IMR-90 (cell line): Measurements from ENCODE around the gene MAML1. TPM values are rescaled to one million over a fixed set of nuclear protein-coding genes. Genes with fewer than 3 reads are reported as not detected.

Experiments
- ATAC-seq: fragments of 200-7000 bp; cut with Tn5 transposase; 2 replicates; pipeline ENCODE4 v1.9.1; 2020; ENCODE audit warnings: low read depth, mild to moderate bottlenecking, moderate library complexity
- BruUV-seq: library from RNA; stranded (reverse); fragments of 400-500 nt; replicated peaks from 2 replicates; lab custom pipeline; 2021; lab: Mats Ljungman, UMichigan
- CTCF ChIA-PET: fragments of 300-600 bp; formaldehyde crosslinking; extraction: SDS; loops from one replicate; lab custom pipeline; 2021; ENCODE audit warnings: antibody characterized with exemption; lab: Yijun Ruan, JAX
- POLR2A ChIA-PET: fragments of 300-600 bp; sonication (Branson Sonifier 250); formaldehyde crosslinking; loops from one replicate; lab custom pipeline; 2022; ENCODE audit warnings: antibody characterized with exemption; ENCODE audit not compliant: unreplicated experiment; lab: Charles Lee
- DNase-seq: peaks from one replicate; pipeline ENCODE4 v3.0.0; 2013
- H2AFZ ChIP-seq: replicated peaks from 2 replicates; pipeline ENCODE3; 2013; ENCODE audit warnings: low read length, mild to moderate bottlenecking; ENCODE audit not compliant: poor library complexity
- H2AK5ac ChIP-seq: 2 replicates; pipeline ENCODE4 v1.6.1; 2013; ENCODE audit warnings: low read depth, low read length, inconsistent platforms
- H2AK9ac ChIP-seq: replicated peaks from 2 replicates; pipeline ENCODE3; 2013; ENCODE audit warnings: mild to moderate bottlenecking, low read depth, low read length, moderate library complexity; ENCODE audit not compliant: poor library complexity
- H2BK120ac ChIP-seq: 2 replicates; pipeline ENCODE4 v1.6.1; 2013; ENCODE audit warnings: low read depth, low read length, inconsistent platforms
- H2BK15ac ChIP-seq: 3 replicates; pipeline ENCODE4 v1.6.1; 2013; ENCODE audit warnings: low read depth, low read length, inconsistent platforms
- H2BK20ac ChIP-seq: 2 replicates; pipeline ENCODE4 v1.6.1; 2013; ENCODE audit warnings: low read depth, mild to moderate bottlenecking, inconsistent platforms, low read length, moderate library complexity
- H2BK5ac ChIP-seq: 2 replicates; pipeline ENCODE4 v1.6.1; 2013; ENCODE audit warnings: mild to moderate bottlenecking, low read depth, low read length, inconsistent platforms; ENCODE audit not compliant: poor library complexity, severe bottlenecking
- H3K14ac ChIP-seq: replicated peaks from 2 replicates; pipeline ENCODE4 v1.6.1; 2013; ENCODE audit warnings: low read depth, low read length, inconsistent platforms
- H3K18ac ChIP-seq: 2 replicates; pipeline ENCODE4 v1.6.1; 2013; ENCODE audit warnings: low read depth, low read length, control low read depth
- H3K23ac ChIP-seq: 2 replicates; pipeline ENCODE4 v1.6.1; 2013; ENCODE audit warnings: low read depth, low read length, inconsistent platforms
- H3K27ac ChIP-seq: 2 replicates; pipeline ENCODE4 v1.5.1; 2013; ENCODE audit warnings: mild to moderate bottlenecking, control low read depth, low read length; ENCODE audit not compliant: insufficient read depth
- H3K27me3 ChIP-seq: 2 replicates; pipeline ENCODE4 v1.6.1; 2013; ENCODE audit warnings: low read length; ENCODE audit not compliant: control insufficient read depth, insufficient read depth
- H3K36me3 ChIP-seq: 2 replicates; pipeline ENCODE4 v1.6.1; 2013; ENCODE audit warnings: low read length, mixed read lengths; ENCODE audit not compliant: control insufficient read depth, insufficient read depth
- H3K4ac ChIP-seq: 2 replicates; pipeline ENCODE4 v1.6.1; 2013; ENCODE audit warnings: low read depth, low read length, inconsistent platforms
- H3K4me1 ChIP-seq: 2 replicates; pipeline ENCODE4 v1.6.1; 2013; ENCODE audit warnings: low read length, mixed read lengths; ENCODE audit not compliant: control insufficient read depth, insufficient read depth
- H3K4me2 ChIP-seq: 2 replicates; pipeline ENCODE4 v1.6.1; 2013; ENCODE audit warnings: low read depth, mild to moderate bottlenecking, control low read depth, low read length, moderate library complexity
- H3K4me3 ChIP-seq: 2 replicates; pipeline ENCODE4 v1.5.1; 2013; ENCODE audit warnings: low read depth, mild to moderate bottlenecking, control low read depth, low read length, moderate library complexity; ENCODE audit not compliant: insufficient read depth
- H3K56ac ChIP-seq: 2 replicates; pipeline ENCODE4 v1.6.1; 2013; ENCODE audit warnings: low read length, inconsistent platforms; ENCODE audit not compliant: insufficient read depth; ENCODE audit errors: extremely low read depth
- H3K79me1 ChIP-seq, 2 experiments: 2 replicates each; pipeline ENCODE4 v1.6.1; 2013; ENCODE audit warnings: low read length in 2 of 2, inconsistent platforms in 1 of 2, low read depth in 1 of 2
- H3K9ac ChIP-seq: 2 replicates; pipeline ENCODE4 v1.6.1; 2013; ENCODE audit warnings: low read depth, low read length, control low read depth
- H3K9me1 ChIP-seq: 2 replicates; pipeline ENCODE4 v1.6.1; 2013; ENCODE audit warnings: low read length, inconsistent platforms; ENCODE audit not compliant: insufficient read depth
- H3K9me3 ChIP-seq: 2 replicates; pipeline ENCODE4 v1.6.1; 2013; ENCODE audit warnings: low read length; ENCODE audit not compliant: control insufficient read depth, insufficient read depth
- H4K20me1 ChIP-seq: 2 replicates; pipeline ENCODE4 v1.6.1; 2013; ENCODE audit warnings: low read length, inconsistent platforms; ENCODE audit not compliant: insufficient read depth
- H4K5ac ChIP-seq: 2 replicates; pipeline ENCODE4 v1.6.1; 2013; ENCODE audit warnings: mild to moderate bottlenecking, low read depth, low read length, control low read depth
- H4K8ac ChIP-seq, 2 experiments: 2 replicates each; pipeline ENCODE4 v1.6.1; 2013; ENCODE audit warnings: low read depth in 2 of 2, low read length in 2 of 2, control low read depth in 1 of 2, inconsistent platforms in 1 of 2
- H4K91ac ChIP-seq: 2 replicates; pipeline ENCODE4 v1.6.1; 2013; ENCODE audit warnings: low read depth, low read length, inconsistent platforms; ENCODE audit not compliant: insufficient read depth
- BHLHE40 ChIP-seq: fragments of 150-350 bp; IDR thresholded peaks from 2 replicates; pipeline ENCODE4 v1.6.1; 2016; ENCODE audit warnings: mild to moderate bottlenecking, low read depth, low read length
- CEBPB ChIP-seq: IDR thresholded peaks from 2 replicates; pipeline ENCODE4 v1.6.1; 2012; ENCODE audit warnings: low read depth, low read length, improper control_type of control experiment
- CHD1 ChIP-seq: IDR thresholded peaks from 2 replicates; pipeline ENCODE4 v1.6.1; 2012; ENCODE audit warnings: low read depth, low read length, improper control_type of control experiment
- CTCF ChIP-seq: conservative IDR thresholded peaks from 2 replicates; pipeline ENCODE4 v1.5.1; 2012; ENCODE audit warnings: mild to moderate bottlenecking, low read depth, low read length, improper control_type of control experiment
- FOS ChIP-seq: fragments of 150-350 bp; IDR thresholded peaks from 2 replicates; pipeline ENCODE4 v1.6.1; 2016; ENCODE audit warnings: low read depth, low read length
- NFE2L2 ChIP-seq: fragments of 150-350 bp; IDR thresholded peaks from 2 replicates; pipeline ENCODE4 v1.6.1; 2016; ENCODE audit warnings: low read depth, mild to moderate bottlenecking, low read length
- RAD21 ChIP-seq: IDR thresholded peaks from 2 replicates; pipeline ENCODE4 v1.6.1; 2012; ENCODE audit warnings: low read length, improper control_type of control experiment
- RCOR1 ChIP-seq: IDR thresholded peaks from 2 replicates; pipeline ENCODE4 v1.6.1; 2012; ENCODE audit warnings: mild to moderate bottlenecking, low read length, improper control_type of control experiment; ENCODE audit not compliant: insufficient replicate concordance
- SMC3 ChIP-seq: fragments of 150-350 bp; IDR thresholded peaks from 2 replicates; pipeline ENCODE4 v1.6.1; 2016; ENCODE audit warnings: low read depth, mild to moderate bottlenecking, antibody characterized with exemption, low read length, moderate library complexity
- whole genome bisulfite sequencing, 2 experiments: methylation state at CpG; one replicate each; pipeline versions ENCODE4 v1.1.5 to v1.1.7; 2013; ENCODE audit warnings: missing lambda C conversion rate in 2 of 2; ENCODE audit not compliant: insufficient read length in 1 of 2; ENCODE audit errors: extremely low coverage in 2 of 2; 5-methylcytosine and 5-hydroxymethylcytosine counted together
- dilution Hi-C: fragments of 300-500 bp; cut with HindIII; formaldehyde crosslinking; loops from one replicate; pipeline ENCODE4 v1.14.3; 2018; ENCODE audit warnings: low sequenced_read_pairs; ENCODE audit not compliant: unreplicated experiment
- in situ Hi-C: fragments of 300-500 bp; cut with MboI; formaldehyde crosslinking; loops from 3 replicates; pipeline ENCODE4 v1.14.3; 2019; ENCODE audit warnings: low sequenced_read_pairs, inconsistent platforms, mixed read lengths
- intact Hi-C: fragments of 100-400 bp; cut with micrococcal nuclease; formaldehyde crosslinking; loops from 2 replicates; pipeline ENCODE4 v1.10.0; 2022
- polyA plus RNA-seq, 3 experiments: library from polyadenylated mRNA; depleted of rRNA; stranded (reverse); fragments of >200 nt; gene quantifications; 2 replicates each; pipeline ENCODE4 v1.2.3, GENCODE V29; 2012; ENCODE audit warnings: low replicate concordance in 1 of 3
- total RNA-seq: library from RNA; depleted of rRNA; stranded (reverse); fragments of >200 nt; gene quantifications from 2 replicates; pipeline ENCODE4 v1.2.3, GENCODE V29; 2012

The MAML1 gene
- total and polyA plus RNA-seq, 2 of the 4 experiments (the other 2 are of a cell fraction) = 4.7 to 10.2 TPM

- peaks cover 26 to 56% of the 10 kb centered on the region in 2 experiments for H3K79me1 ChIP-seq
- H2BK15ac ChIP-seq = no peak overlapping the region
- H3K9ac ChIP-seq = no peak overlapping the region
- H3K9me3 ChIP-seq = no peaks in the 10 kb centered on the region
- H2AFZ ChIP-seq = no peak overlapping the region
- no peak overlapping the region for H3K4me3 ChIP-seq
- H4K5ac ChIP-seq = no peak overlapping the region
- H4K8ac ChIP-seq = no peak overlapping the region
- no peak overlapping the region for H3K4ac ChIP-seq
- no peak overlapping the region for H3K23ac ChIP-seq
- H3K14ac ChIP-seq = no peak overlapping the region
- intact Hi-C loops = loop anchor here (5.0 kb wide), 1 partner anchor 107 kb away; the partner anchor contains the start of gene TBC1D9B
- peaks cover 52% of the 10 kb centered on the region for H4K20me1 ChIP-seq
- H3K27me3 ChIP-seq = no peaks in the 10 kb centered on the region
- in situ Hi-C loops = no loop called here
- no peak overlapping the region for H2BK5ac ChIP-seq
- ATAC-seq = no peak
- H4K91ac ChIP-seq = no peak overlapping the region
- peaks cover 23% of the 10 kb centered on the region for H3K4me1 ChIP-seq
- DNase-seq = no peak
- WGBS, 2 experiments = 80% methylated on average over 1 of the region's 12 CpGs; no CpG with 5 or more reads in 1 of the 2 experiments
- no peak overlapping the region for H3K27ac ChIP-seq
- H2BK20ac ChIP-seq = no peak overlapping the region
- peaks cover 53% of the 10 kb centered on the region for H3K36me3 ChIP-seq
- no peak overlapping the region for H3K18ac ChIP-seq
- H3K9me1 ChIP-seq = 0 out of 2 replicates have a peak, but pooled peaks cover 2% of the 10 kb centered on the region
- no peak for TF ChIP-seq NFE2L2
- no peak for TF ChIP-seq RCOR1
- no peak for TF ChIP-seq CTCF
- TF ChIP-seq FOS = no peak
- TF ChIP-seq RAD21 = no peak
- no peak for TF ChIP-seq CHD1
- no peak for TF ChIP-seq CEBPB
- no peak for TF ChIP-seq BHLHE40
- no peak for TF ChIP-seq SMC3
- no peak overlapping the region for H2BK120ac ChIP-seq
- ChIA-PET POLR2A (no interaction called here), CTCF (no interaction called here)
- no peak overlapping the region for H2AK5ac ChIP-seq
- H2AK9ac ChIP-seq = peak overlapping the region; percentile 67
- BruUV-seq = no TSS peak
- H3K4me2 ChIP-seq = no peak overlapping the region
- dilution Hi-C loops = no loop called here
- no peak overlapping the region for H3K56ac ChIP-seq
Measured at GRCh38 chr5:179800696-179801201, 68.1 kb downstream of the MAML1 start.
